ENCODE measurements around the gene HLTF. TPM values are rescaled to one million over a fixed set of nuclear protein-coding genes. Genes with fewer than 3 reads are reported as not detected.

Gene HLTF
- total and polyA plus RNA-seq, 2 of the 4 experiments (the other 2 are of a cell fraction) = 12.6 to 39.1 TPM

DNA sequence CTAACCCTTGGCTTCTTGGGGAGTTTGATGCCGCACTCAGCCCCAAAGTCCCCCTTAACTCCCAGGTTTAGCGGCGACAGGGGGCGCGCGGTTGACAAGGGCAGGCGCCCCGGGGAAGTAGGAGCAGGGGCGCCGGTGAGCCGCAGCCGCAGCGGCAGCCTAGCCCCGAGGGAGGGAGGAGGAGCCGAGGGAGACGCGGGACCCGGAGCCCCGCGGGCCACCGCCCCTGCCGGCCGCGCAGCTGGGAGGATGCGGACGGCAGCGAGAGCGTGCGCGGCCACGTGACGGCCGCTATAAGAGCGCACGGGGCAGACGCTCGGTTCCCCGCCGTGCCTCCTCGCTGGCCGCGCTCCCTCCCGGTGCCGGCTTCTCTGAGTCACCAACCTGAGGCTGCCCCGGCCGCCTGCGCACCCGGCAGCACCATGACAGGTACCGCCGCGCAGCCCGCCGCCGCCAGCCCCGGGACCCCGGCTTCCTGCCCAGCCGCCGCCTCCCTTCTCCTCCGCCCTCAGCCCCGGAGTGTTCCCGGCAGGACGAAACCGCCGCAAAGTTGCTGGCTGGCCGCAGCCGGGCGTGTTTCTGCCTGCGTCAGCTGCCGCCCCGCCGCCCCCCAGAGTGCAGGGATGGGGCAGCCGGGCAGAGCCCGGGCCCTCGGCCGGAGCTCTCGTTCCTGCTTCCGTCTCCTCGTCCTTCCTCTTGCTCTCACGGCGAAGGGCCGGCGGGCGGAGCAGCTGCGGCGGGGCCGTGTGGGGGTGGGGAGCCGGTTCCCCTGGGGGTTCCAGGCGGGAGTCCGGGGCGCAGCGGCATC is 94.9 kb downstream of the HLTF start, which contains the start of gene GYG1 (continued):
- TF ChIP-seq, protein P1, sequence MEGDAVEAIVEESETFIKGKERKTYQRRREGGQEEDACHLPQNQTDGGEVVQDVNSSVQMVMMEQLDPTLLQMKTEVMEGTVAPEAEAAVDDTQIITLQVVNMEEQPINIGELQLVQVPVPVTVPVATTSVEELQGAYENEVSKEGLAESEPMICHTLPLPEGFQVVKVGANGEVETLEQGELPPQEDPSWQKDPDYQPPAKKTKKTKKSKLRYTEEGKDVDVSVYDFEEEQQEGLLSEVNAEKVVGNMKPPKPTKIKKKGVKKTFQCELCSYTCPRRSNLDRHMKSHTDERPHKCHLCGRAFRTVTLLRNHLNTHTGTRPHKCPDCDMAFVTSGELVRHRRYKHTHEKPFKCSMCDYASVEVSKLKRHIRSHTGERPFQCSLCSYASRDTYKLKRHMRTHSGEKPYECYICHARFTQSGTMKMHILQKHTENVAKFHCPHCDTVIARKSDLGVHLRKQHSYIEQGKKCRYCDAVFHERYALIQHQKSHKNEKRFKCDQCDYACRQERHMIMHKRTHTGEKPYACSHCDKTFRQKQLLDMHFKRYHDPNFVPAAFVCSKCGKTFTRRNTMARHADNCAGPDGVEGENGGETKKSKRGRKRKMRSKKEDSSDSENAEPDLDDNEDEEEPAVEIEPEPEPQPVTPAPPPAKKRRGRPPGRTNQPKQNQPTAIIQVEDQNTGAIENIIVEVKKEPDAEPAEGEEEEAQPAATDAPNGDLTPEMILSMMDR (conservative IDR thresholded peaks at IDR 0.05; ENCODE audit: low read depth, low read length) = peak; percentile 28; the same call in 1 of the 2 replicates
- TF ChIP-seq POLR2A (IDR thresholded peaks at IDR 0.05; ENCODE audit: low read depth, low read length) = peak; percentile 89

DNA sequence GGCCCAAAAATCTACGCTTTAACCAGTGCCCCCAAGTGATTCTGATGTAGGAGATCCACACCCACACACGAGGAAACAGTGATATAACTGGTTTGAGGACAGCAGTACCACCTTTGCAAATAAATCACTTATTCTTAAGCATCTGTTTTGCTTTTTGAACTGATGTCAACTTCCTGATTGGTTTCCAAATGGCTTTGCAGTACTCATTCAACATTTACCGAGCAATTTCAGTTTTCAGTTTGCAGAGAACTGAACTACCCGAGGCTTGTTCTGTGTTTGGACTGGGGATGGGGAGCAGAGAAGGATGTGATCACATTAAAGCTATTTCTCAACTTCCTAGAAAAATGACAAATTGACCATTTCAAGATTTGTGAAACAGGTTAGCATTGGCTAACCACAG is 96.1 kb downstream of the HLTF start:
- H3K4me2 ChIP-seq (ENCODE audit: low read depth, low read length) = no peak overlapping the region
- peaks cover 15% of the 10 kb centered on the region for H3K4me1 ChIP-seq (ENCODE audit: control insufficient read depth, insufficient read depth, low read length)
- dilution Hi-C loops (cut with HindIII; ENCODE audit: low sequenced_read_pairs, unreplicated experiment) (no loop called here), intact Hi-C loops (cut with micrococcal nuclease) (loop anchor here (5.0 kb wide), 1 partner anchor 42 kb away; no protein-coding TSS in a partner anchor), in situ Hi-C loops (cut with MboI; ENCODE audit: low sequenced_read_pairs) (no loop called here)
- no peak overlapping the region for H3K27ac ChIP-seq (ENCODE audit: insufficient read depth, low read length)
- no TSS peak for BruUV-seq (replicated peaks)
- H3K36me3 ChIP-seq (ENCODE audit: control insufficient read depth, insufficient read depth, low read length) = peaks cover 7% of the 10 kb centered on the region
- no peak overlapping the region for H4K5ac ChIP-seq (ENCODE audit: low read depth, low read length)
- POLR2A ChIA-PET (ENCODE audit: unreplicated experiment) = no interaction called here
- no peak overlapping the region for H2BK15ac ChIP-seq (ENCODE audit: low read depth, low read length)
- CTCF ChIA-PET = interaction anchor here (0.6 to 1.3 kb wide), 3 partner anchors 11 to 34 kb away, joined by 3 read pairs; no protein-coding TSS in a partner anchor
- no peaks in the 10 kb centered on the region for H3K27me3 ChIP-seq (ENCODE audit: control insufficient read depth, insufficient read depth, low read length)
- no CpG with 5 or more reads among the region's 4 CpGs for WGBS, 2 experiments (ENCODE audit: extremely low coverage in 2 of 2, insufficient read length in 1 of 2)
- no peak overlapping the region for H2BK5ac ChIP-seq (ENCODE audit: low read depth, low read length, poor library complexity, severe bottlenecking)
- no peak overlapping the region for H3K9ac ChIP-seq (ENCODE audit: low read depth, low read length)
- 0 out of 2 replicates have a peak, but pooled peaks cover 8% of the 10 kb centered on the region for H4K20me1 ChIP-seq (ENCODE audit: insufficient read depth, low read length)
- no peak overlapping the region for H2AK5ac ChIP-seq (ENCODE audit: low read depth, low read length)
- no peak overlapping the region for H2AK9ac ChIP-seq (replicated peaks; ENCODE audit: low read depth, low read length, poor library complexity)
- no peak overlapping the region for H2BK120ac ChIP-seq (ENCODE audit: low read depth, low read length)
- DNase-seq (no peak), ATAC-seq (ENCODE audit: low read depth) (no peak)
- peaks cover 17% of the 10 kb centered on the region for H3K9me1 ChIP-seq (ENCODE audit: insufficient read depth, low read length)
- H2BK20ac ChIP-seq (ENCODE audit: low read depth, low read length) = no peak overlapping the region
- H2AFZ ChIP-seq (replicated peaks; ENCODE audit: low read length, poor library complexity) = no peak overlapping the region
- H3K4ac ChIP-seq (ENCODE audit: low read depth, low read length) = no peak overlapping the region
- peaks cover 23 to 31% of the 10 kb centered on the region in 2 experiments for H3K79me1 ChIP-seq (ENCODE audit: low read depth in 1 of 2, low read length in 2 of 2)
- H3K23ac ChIP-seq (ENCODE audit: low read depth, low read length) = peak overlapping the region; percentile 31; the same call in 1 of the 2 replicates
- H3K9me3 ChIP-seq (ENCODE audit: control insufficient read depth, insufficient read depth, low read length) = no peaks in the 10 kb centered on the region
- no peak overlapping the region for H3K14ac ChIP-seq (replicated peaks; ENCODE audit: low read depth, low read length)
- no peak overlapping the region for H3K4me3 ChIP-seq (ENCODE audit: insufficient read depth, low read depth, low read length)
- H3K18ac ChIP-seq (ENCODE audit: low read depth, low read length) = peak overlapping the region; percentile 20; the same call in 1 of the 2 replicates
- no peak overlapping the region for H3K56ac ChIP-seq (ENCODE audit: extremely low read depth, insufficient read depth, low read length)
- peak overlapping the region; percentile 40 to 64; a peak in 2 of 4 replicates for H4K8ac ChIP-seq (ENCODE audit: low read depth in 2 of 2, low read length in 2 of 2)
- no peak overlapping the region for H4K91ac ChIP-seq (ENCODE audit: insufficient read depth, low read depth, low read length)
- TF ChIP-seq, protein P2, sequence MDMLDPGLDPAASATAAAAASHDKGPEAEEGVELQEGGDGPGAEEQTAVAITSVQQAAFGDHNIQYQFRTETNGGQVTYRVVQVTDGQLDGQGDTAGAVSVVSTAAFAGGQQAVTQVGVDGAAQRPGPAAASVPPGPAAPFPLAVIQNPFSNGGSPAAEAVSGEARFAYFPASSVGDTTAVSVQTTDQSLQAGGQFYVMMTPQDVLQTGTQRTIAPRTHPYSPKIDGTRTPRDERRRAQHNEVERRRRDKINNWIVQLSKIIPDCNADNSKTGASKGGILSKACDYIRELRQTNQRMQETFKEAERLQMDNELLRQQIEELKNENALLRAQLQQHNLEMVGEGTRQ (IDR thresholded peaks at IDR 0.05; ENCODE audit: low read depth, low read length) = no peak
- no peak for TF ChIP-seq POLR2A (IDR thresholded peaks at IDR 0.05; ENCODE audit: low read depth, low read length)
- TF ChIP-seq NFE2L2 (IDR thresholded peaks at IDR 0.05; ENCODE audit: low read depth, low read length) = no peak
- no peak for TF ChIP-seq CEBPB (IDR thresholded peaks at IDR 0.05; ENCODE audit: low read depth, low read length)
- TF ChIP-seq RCOR1 (IDR thresholded peaks at IDR 0.05; ENCODE audit: insufficient replicate concordance, low read length) = no peak
- no peak for TF ChIP-seq RAD21 (IDR thresholded peaks at IDR 0.05; ENCODE audit: low read length)
- no peak for TF ChIP-seq MAZ (IDR thresholded peaks at IDR 0.05; ENCODE audit: borderline replicate concordance, low read depth, low read length)
- TF ChIP-seq CHD1 (IDR thresholded peaks at IDR 0.05; ENCODE audit: low read depth, low read length) = no peak
- no peak for TF ChIP-seq RFX5 (IDR thresholded peaks at IDR 0.05; ENCODE audit: low read depth, low read length)
- TF ChIP-seq, protein P3, sequence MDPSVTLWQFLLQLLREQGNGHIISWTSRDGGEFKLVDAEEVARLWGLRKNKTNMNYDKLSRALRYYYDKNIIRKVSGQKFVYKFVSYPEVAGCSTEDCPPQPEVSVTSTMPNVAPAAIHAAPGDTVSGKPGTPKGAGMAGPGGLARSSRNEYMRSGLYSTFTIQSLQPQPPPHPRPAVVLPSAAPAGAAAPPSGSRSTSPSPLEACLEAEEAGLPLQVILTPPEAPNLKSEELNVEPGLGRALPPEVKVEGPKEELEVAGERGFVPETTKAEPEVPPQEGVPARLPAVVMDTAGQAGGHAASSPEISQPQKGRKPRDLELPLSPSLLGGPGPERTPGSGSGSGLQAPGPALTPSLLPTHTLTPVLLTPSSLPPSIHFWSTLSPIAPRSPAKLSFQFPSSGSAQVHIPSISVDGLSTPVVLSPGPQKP (IDR thresholded peaks at IDR 0.05; ENCODE audit: borderline replicate concordance, low read depth, low read length) = no peak
- no peak for TF ChIP-seq FOS (IDR thresholded peaks at IDR 0.05; ENCODE audit: low read depth, low read length)

Data from IMR-90 (cell line).